ENCODE measurements around the gene FAM237B.
"Not testable (repeated sequence)": the region's sequence is repeated elsewhere in the genome, so short reads cannot be mapped to it uniquely, and the experiment has no call there.

FAM237B gene

DNA sequence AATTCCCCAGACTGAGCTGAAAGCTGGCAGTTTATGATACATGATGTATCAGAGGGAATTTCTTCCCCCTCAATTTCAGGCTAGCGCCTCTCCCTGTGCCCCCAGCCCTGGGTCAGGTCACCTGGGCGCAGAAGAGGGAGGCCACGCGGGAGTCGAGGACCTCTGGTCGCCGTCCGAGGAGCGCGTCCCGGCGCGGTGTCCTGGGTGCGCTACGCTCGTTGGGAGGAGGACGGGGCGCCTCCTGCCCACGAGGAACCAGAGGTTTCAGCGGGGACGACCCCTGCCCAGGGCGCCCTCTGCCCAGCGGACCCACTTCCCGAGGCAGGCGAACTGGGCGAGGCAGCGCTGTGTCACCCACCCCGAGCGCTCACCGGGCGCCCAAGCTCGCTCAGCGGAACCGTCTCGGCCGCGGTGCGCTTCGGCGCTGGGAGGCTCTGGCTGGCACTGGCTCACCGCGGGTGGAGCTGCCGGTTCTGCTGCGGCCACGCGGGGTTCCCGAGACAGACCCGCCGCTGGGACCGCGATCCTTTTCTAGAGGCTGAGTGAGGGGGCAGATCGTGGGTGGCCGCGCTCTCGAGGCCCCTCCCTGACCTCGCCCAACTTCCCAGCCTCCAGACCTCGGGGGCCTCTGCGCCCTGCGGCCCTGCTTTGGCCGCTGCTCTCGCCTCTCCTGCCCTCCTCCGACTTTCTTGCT, at the start of gene FAM237B:
Gene FAM237B (minus strand): TSS at position 504 of the 694 bp plus-strand sequence. CDS start 1,556 bp downstream, outside the sequence.
- DNase-seq, result no peak

DNA sequence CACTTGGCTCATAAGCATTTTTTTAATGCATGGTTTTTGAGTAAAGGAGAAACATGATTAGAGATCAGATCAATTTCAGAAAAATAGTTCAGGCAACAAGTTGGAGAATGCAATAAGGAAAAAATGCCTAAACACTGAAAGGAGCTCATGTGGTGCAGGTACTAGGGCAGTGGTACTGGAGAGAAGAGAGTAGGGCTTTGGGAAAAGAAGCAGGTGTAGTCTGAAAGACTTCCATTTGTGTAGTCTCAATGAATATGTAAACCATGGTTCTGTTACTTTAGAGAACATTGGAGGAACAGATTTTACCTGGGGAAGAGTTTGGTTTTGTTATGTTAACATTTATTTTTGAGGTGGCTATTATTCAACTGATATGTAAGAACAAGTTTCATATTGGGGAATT, 30.9 kb upstream of the FAM237B start:
- no peak for DNase-seq

- not testable (repeated sequence) for DNase-seq
Observed at GRCh38 chr7:90350032-90350431, 28.9 kb upstream of the FAM237B start.

DNA sequence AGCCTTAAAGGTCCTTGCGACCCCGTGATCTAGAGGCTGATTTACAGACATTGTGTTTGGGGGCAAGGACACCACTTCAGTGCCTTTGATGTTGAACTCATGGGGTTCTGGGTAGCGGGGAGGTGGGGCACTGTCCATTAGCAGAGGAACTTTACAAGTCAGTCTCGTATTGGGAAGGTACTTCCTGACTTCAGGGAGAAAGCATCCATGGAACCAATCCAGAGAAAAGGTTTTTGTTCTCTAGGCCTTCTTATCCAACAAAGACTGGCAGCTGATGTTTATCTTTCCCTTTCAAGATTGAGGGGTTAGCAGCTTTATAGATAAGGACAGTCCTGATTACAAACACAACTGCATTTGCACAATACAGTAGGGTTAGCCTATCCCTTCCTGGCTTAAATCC, 28.2 kb upstream of the FAM237B start:
- DNase-seq, result no peak

DNA sequence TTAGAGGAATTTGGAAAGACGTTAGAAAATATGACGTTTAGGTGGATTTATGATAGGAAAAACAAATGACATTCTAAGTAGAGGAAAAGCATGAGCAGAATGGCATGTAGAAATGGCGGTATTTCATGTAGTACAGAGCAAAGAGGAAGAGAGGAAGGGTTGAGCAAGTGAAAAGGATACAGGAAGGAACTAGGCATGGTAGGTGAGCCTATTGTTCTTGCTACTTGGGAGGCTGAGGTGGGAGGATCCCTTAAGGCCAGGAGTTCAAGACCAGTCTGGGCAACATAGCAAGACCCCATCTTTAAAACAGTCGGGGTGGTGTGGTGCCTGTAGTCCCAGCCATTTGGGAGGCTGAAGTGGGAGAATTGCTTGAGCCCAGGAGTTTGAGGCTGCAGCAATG, 26.7 kb upstream of the FAM237B start:
- DNase-seq, result no peak

GRCh38 chr7:90346336-90347125, 25.4 kb upstream of the FAM237B start, which contains the start of gene GTPBP10:
GTPBP10 (plus strand) TSS chr7:90346716; CDS start chr7:90346742, 26 bp downstream.
- DNase-seq, result peak; percentile 86

GRCh38 chr7:90345595-90346335, 24.7 kb upstream of the FAM237B start:
- DNase-seq, result no peak

DNA sequence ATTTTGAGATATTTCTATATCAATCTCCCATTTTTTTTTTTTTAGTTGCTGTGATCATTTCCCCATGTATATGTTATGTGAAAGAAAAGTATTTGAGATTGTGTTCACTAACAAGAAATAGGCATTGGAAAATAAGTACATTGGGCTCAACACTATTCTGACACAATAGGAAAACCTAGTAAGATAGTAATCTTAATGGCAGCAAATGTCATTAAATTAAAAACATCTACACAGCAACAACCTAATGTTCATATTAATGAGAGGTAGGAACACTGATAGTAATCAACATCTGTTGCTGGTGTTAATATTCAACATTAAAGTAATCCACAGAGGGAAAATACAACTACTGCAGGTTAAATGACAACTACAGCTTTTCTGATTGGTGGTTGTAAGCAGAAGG, 23.9 kb upstream of the FAM237B start:
- DNase-seq, result no peak

- DNase-seq, result no peak
Observed at GRCh38 chr7:90337106-90337505, 16.0 kb upstream of the FAM237B start.

DNA sequence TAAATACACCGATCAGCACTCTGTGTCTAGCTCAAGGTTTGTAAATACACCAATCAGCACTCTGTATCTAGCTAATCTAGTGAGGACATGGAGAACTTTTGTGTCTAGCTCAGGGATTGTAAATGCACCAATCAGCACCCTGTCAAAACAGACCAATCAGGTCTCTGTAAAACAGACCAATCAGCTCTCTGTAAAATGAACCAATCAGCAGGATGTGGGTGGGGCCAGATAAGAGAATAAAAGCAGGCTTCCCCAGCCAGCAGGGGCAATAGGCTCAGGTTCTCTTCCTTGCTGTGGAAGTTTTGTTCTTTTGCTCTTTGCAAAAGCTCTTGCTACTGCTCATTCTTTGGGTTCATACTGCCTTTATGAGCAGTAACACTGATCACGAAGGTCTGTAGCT, 13.8 kb upstream of the FAM237B start:
- not testable (repeated sequence) for DNase-seq

DNA sequence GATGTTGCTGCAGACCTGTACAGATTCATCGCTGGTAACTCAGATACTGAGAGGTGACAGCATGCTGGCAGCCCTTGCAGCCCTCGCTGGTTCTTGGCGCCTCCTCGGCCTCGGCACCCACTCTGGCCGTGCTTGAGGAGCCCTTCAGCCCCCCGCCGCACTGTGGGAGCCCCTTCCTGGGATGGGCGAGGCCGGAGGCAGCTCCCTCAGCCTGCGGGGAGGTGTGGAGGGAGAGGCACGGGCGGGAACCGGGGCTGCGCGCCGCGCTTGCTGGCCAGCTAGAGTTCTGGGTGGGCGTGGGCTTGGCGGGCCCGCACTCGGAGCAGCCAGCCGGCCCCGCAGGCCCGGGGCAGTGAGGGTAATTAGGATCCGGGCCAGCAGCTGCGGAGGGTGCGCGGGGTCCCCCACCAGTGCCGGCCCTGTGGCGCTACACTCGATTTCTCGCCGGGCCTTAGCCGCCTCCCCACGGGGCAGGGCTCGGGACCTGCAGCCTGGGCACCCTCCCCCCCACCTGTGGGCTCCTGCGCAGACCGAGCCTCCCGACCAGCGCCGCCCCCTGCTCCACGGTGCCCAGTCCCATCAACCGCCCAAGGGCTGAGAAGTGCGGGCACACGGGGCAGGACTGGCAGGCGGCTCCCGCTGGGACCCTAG, 13.2 kb upstream of the FAM237B start:
- DNase-seq, result no peak

- no peak for DNase-seq
Observed at GRCh38 chr7:90326500-90326899, 5.4 kb upstream of the FAM237B start.

DNA sequence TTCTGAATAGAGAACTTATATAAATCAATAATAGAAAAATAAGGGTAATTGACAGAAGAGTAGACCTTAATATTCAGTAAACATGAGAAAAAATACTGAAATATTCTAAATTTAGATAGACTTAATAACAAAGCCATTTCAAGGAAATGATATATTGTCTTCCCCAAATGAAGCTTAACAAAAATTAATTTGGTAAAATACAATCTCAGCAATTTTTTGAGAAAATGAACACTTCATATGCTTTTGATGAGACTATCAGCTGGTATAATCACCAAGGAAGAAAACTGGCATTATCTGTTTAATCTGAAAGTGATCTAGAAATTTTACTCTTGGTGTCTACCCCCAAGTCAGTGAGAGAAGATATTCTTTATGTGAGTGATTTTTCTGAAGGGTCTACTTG, 1.7 kb upstream of the FAM237B start:
- DNase-seq, result no peak

DNA sequence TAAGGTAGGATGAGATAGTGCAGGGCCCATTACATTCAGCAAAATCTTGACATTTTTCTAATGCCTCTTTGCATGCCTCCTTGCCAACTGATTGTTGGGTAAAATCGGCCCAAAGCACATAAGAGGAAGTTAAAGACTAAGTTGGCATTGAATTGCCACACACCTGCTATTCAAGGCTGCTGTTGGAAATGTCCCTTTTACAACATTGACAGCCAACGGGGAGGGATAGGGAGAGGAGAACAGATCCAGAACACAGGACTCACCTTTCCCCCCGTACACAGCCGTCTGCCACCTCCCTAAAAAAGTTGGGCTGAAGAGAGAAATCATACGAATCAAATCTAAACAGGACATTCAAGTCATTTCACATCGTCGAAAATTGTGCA, 695 bp downstream of the FAM237B start:
- DNase-seq, result no peak

GRCh38 chr7:90320014-90320413, 1.1 kb downstream of the FAM237B start:
- no peak for DNase-seq

DNA sequence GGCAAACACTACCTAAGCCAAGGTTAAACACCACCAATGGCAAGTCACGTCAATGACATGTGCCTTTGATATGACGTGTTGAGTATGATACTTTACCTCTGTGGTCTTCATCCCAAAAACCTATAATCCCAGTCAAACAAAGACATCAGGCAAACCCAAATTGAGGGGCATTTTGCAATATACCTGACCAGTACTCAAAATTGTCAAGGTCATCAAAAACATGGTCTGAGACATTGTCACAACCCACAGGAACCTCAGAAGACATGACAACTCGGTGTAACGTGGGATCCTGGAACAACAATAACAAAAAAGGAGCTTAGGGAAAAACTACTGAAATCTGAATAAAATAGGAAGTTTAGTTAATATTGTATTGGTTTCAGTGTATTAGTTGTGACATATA, 7.2 kb downstream of the FAM237B start:
- DNase-seq, result no peak

GRCh38 chr7:90312745-90313144, 8.4 kb downstream of the FAM237B start:
- DNase-seq, result no peak

GRCh38 chr7:90311175-90311574, 9.9 kb downstream of the FAM237B start:
- no peak for DNase-seq

DNA sequence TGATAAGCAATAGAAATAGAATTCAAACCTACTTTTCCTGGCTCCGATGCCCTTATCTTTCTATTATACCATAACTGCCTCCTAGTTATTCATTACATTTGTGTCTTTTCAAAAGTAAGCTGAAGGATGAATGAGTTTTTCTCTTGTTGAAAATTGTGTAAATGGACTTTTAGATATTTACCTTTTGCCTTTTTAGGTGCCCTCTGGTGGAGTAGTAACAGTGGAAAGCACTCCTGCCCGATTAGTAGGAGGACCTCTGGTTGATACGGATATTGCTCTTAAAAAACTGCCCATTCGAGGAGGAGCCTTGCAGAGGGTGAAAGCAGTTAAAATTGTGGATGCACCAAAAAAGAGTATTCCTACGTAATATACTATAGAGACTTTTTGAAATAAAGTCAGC, 11.2 kb downstream of the FAM237B start:
- no peak for DNase-seq

GRCh38 chr7:90303241-90303640, 17.9 kb downstream of the FAM237B start:
- no peak for DNase-seq

DNA sequence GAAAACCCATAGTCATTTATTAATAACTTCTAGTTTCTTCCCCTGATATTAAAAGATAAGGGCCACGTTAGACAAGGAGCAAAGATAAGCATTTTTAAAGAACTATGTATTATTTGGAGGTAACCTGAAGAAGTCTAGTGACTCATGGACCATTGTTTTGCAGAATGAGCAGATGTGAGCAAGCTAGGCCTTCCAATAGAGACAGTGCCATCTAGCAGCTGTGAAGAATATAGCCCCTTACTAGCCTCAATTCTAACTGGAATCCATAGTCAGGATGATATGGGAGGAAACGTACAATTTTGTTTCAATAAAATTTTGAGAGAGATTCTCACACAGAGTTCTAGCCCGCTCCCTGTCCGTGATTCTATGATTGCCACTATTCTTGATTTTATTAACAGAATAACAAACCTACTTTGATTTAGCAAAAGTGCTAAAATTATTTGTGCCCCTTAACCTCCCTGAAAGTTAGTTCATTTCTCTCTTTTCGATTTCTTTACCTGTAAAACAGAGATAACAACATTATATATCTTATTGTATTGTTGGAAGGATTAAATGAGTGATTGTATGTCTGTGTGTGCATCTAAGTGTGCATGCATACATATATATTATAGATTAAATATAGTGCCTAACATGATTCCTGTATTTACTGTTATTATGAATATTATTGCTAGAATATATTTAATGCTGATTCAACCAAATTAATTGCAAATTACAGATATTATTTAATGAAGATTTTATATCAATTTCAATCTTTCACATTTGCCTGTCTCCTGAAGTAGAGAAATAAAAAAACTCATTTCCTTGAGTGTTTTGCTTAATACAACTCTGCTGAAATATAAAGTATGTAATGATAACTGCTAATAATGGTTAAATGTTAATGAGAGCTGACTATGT, 22.7 kb downstream of the FAM237B start:
- peak; percentile 11 for DNase-seq
